ENCODE data around the gene TNC. TPM values are rescaled to one million over a fixed set of nuclear protein-coding genes. Genes with fewer than 3 reads are reported as not detected.

TNC gene
- total RNA-seq, 2 donors from 2014 or later = 67.5 to 172 TPM

GRCh38 chr9:115012486-115012885 is 105.5 kb downstream of the TNC start:
- H3K4me1 ChIP-seq (ENCODE audit: control insufficient read depth, insufficient read depth, low read length) = peaks cover 14% of the 10 kb centered on the region
- no peak overlapping the region for H3K27ac ChIP-seq (ENCODE audit: low read depth, low read length)
- H3K36me3 ChIP-seq (ENCODE audit: control insufficient read depth, insufficient read depth, low read length) = no peaks in the 10 kb centered on the region
- no peak overlapping the region for H3K9ac ChIP-seq (ENCODE audit: extremely low read depth, low read length, poor library complexity, severe bottlenecking)
- TF ChIP-seq CTCF (conservative IDR thresholded peaks at IDR 0.05) = no peak
- WGBS, 2 experiments (ENCODE audit: insufficient coverage in 1 of 2, insufficient read length in 1 of 2) = 88 to 100% methylated on average over 1 to 3 of the region's 3 CpGs
- no peak for DNase-seq
- no peak overlapping the region for H3K4me3 Mint-ChIP-seq
- no peaks in the 10 kb centered on the region for H3K9me3 ChIP-seq (ENCODE audit: control insufficient read depth, low read length)
- H3K9me3 Mint-ChIP-seq = no peaks in the 10 kb centered on the region
- H3K4me1 Mint-ChIP-seq = peaks cover 45% of the 10 kb centered on the region
- peak overlapping the region; percentile 32 for H3K27ac Mint-ChIP-seq
- H3K4me3 ChIP-seq (ENCODE audit: low read length) = no peak overlapping the region
- no peaks in the 10 kb centered on the region for H3K36me3 Mint-ChIP-seq (ENCODE audit: low read depth)
- H3K27me3 Mint-ChIP-seq (ENCODE audit: insufficient read depth) = peaks cover 1% of the 10 kb centered on the region
- no peaks in the 10 kb centered on the region for H3K27me3 ChIP-seq (ENCODE audit: control insufficient read depth, insufficient read depth, low read length, poor library complexity, severe bottlenecking)

DNA sequence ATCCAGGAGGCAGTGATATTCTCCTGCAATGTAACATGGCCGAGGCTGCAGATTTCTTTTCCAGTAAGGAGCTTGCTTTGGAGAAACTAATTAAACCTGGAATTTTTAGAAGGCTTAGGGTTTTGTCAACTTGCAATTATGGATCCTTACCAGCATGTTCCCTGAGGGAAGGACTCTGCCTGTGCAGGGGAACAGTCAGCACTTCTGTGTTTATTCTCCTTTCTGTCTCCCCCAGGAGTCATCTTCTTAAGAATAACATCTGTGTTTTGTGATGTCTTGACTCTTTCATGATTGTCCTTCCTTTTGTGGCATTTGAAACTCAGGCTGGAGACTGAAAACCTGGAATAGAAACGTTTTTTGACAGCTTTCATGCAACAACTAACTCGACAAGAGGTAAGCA is 107.1 kb downstream of the TNC start:
- Histone ChIP-seq H3K27me3 (ENCODE audit: control insufficient read depth, insufficient read depth, low read length, poor library complexity, severe bottlenecking) (no peaks in the 10 kb centered on the region), H3K27ac (ENCODE audit: low read depth, low read length) (no peak overlapping the region), H3K9me3 (ENCODE audit: control insufficient read depth, low read length) (no peaks in the 10 kb centered on the region), H3K9ac (ENCODE audit: extremely low read depth, low read length, poor library complexity, severe bottlenecking) (no peak overlapping the region), H3K4me3 (ENCODE audit: low read length) (no peak overlapping the region), H3K36me3 (ENCODE audit: control insufficient read depth, insufficient read depth, low read length) (no peaks in the 10 kb centered on the region), H3K4me1 (ENCODE audit: control insufficient read depth, insufficient read depth, low read length) (peaks cover 14% of the 10 kb centered on the region)
- WGBS, 2 experiments (ENCODE audit: insufficient coverage in 1 of 2, insufficient read length in 1 of 2) = 44 to 71% methylated on average over 2 to 3 of the region's 3 CpGs
- Mint-ChIP-seq H3K27ac (no peak overlapping the region), H3K4me1 (peaks cover 41% of the 10 kb centered on the region), H3K9me3 (peaks cover 2% of the 10 kb centered on the region), H3K36me3 (ENCODE audit: low read depth) (no peaks in the 10 kb centered on the region), H3K4me3 (no peak overlapping the region), H3K27me3 (ENCODE audit: insufficient read depth) (peaks cover 5% of the 10 kb centered on the region)
- no peak for TF ChIP-seq CTCF (conservative IDR thresholded peaks at IDR 0.05)
- DNase-seq = no peak

- Mint-ChIP-seq H3K27ac (peak overlapping the region; percentile 33), H3K4me1 (peaks cover 37% of the 10 kb centered on the region), H3K9me3 (peaks cover 2% of the 10 kb centered on the region), H3K27me3 (ENCODE audit: insufficient read depth) (peaks cover 8% of the 10 kb centered on the region), H3K4me3 (no peak overlapping the region), H3K36me3 (ENCODE audit: low read depth) (no peaks in the 10 kb centered on the region)
- Histone ChIP-seq H3K4me3 (ENCODE audit: low read length) (peak overlapping the region; percentile 0), H3K9ac (ENCODE audit: extremely low read depth, low read length, poor library complexity, severe bottlenecking) (no peak overlapping the region), H3K36me3 (ENCODE audit: control insufficient read depth, insufficient read depth, low read length) (no peaks in the 10 kb centered on the region), H3K27me3 (ENCODE audit: control insufficient read depth, insufficient read depth, low read length, poor library complexity, severe bottlenecking) (no peaks in the 10 kb centered on the region), H3K27ac (ENCODE audit: low read depth, low read length) (no peak overlapping the region), H3K9me3 (ENCODE audit: control insufficient read depth, low read length) (no peaks in the 10 kb centered on the region), H3K4me1 (ENCODE audit: control insufficient read depth, insufficient read depth, low read length) (peaks cover 12% of the 10 kb centered on the region)
- 68 to 94% methylated on average over 4 to 7 of the region's 7 CpGs for WGBS, 2 experiments (ENCODE audit: insufficient coverage in 1 of 2, insufficient read length in 1 of 2)
- no peak for TF ChIP-seq CTCF (conservative IDR thresholded peaks at IDR 0.05)
- DNase-seq = peak; percentile 63
Measured at GRCh38 chr9:115008536-115009270, 109.3 kb downstream of the TNC start.
